Neuronal stem cell (in vitro differentiated cells): Measurements from ENCODE around the gene ETV5. TPM values are rescaled to one million over a fixed set of nuclear protein-coding genes. Genes with fewer than 3 reads are reported as not detected.

ENCODE experiments used
- DNase-seq: peaks from one replicate; pipeline ENCODE4 v3.0.0-alpha.2; 2013; ENCODE audit warnings: low spot score
- H2AFZ ChIP-seq: one replicate; pipeline ENCODE4 v1.6.1; 2013; ENCODE audit warnings: mild to moderate bottlenecking, low read length, inconsistent platforms
- H2AK5ac ChIP-seq: 2 replicates; pipeline ENCODE4 v1.6.1; 2013; ENCODE audit warnings: low read depth, mild to moderate bottlenecking, inconsistent platforms, low read length, moderate library complexity, mixed read lengths
- H2BK120ac ChIP-seq: 2 replicates; pipeline ENCODE4 v1.6.1; 2013; ENCODE audit warnings: low read depth, mild to moderate bottlenecking, inconsistent platforms, low read length, moderate library complexity, mixed read lengths
- H2BK12ac ChIP-seq: one replicate; pipeline ENCODE4 v1.6.1; 2013; ENCODE audit warnings: low read length, inconsistent platforms
- H2BK15ac ChIP-seq: 2 replicates; pipeline ENCODE4 v1.6.1; 2013; ENCODE audit warnings: mild to moderate bottlenecking, low read length, inconsistent platforms, mixed read lengths
- H2BK5ac ChIP-seq: one replicate; pipeline ENCODE4 v1.6.1; 2013; ENCODE audit warnings: inconsistent platforms, mild to moderate bottlenecking, low read length, moderate library complexity
- H3K14ac ChIP-seq: one replicate; pipeline ENCODE4 v1.6.1; 2013; ENCODE audit warnings: low read length, inconsistent platforms
- H3K18ac ChIP-seq: 2 replicates; pipeline ENCODE4 v1.6.1; 2013; ENCODE audit warnings: low read length, inconsistent platforms
- H3K23ac ChIP-seq: 2 replicates; pipeline ENCODE4 v1.6.1; 2013; ENCODE audit warnings: low read depth, mild to moderate bottlenecking, mixed read lengths, low read length, inconsistent platforms; ENCODE audit not compliant: poor library complexity
- H3K27ac ChIP-seq: replicated peaks from 3 replicates; pipeline ENCODE4 v1.5.1; 2013; ENCODE audit warnings: low read length, inconsistent platforms
- H3K27me3 ChIP-seq, 3 experiments: 2 replicates each; pipeline ENCODE4 v1.6.1; 2013; ENCODE audit warnings: low read length in 3 of 3, mild to moderate bottlenecking in 2 of 3, inconsistent platforms in 1 of 3, low read depth in 1 of 3, mixed read lengths in 1 of 3, moderate library complexity in 1 of 3; ENCODE audit not compliant: control insufficient read depth in 3 of 3, insufficient read depth in 3 of 3
- H3K36me3 ChIP-seq, 2 donors: replicated peaks in 1 of 2; 2 replicates each; pipeline ENCODE4 v1.6.1; 2013; ENCODE audit warnings: low read length in 2 of 2; ENCODE audit not compliant: control insufficient read depth in 2 of 2, insufficient read depth in 2 of 2
- H3K4ac ChIP-seq: 2 replicates; pipeline ENCODE4 v1.6.1; 2013; ENCODE audit warnings: inconsistent platforms, mild to moderate bottlenecking, low read length, moderate library complexity
- H3K4me1 ChIP-seq, 2 donors: 1 replicate in 1 of 2; 2 replicates in 1 of 2; pipeline ENCODE4 v1.6.1; 2013; ENCODE audit warnings: low read length in 2 of 2, low read depth in 1 of 2; ENCODE audit not compliant: control insufficient read depth in 2 of 2, insufficient read depth in 1 of 2
- H3K4me2 ChIP-seq: one replicate; pipeline ENCODE4 v1.6.1; 2013; ENCODE audit warnings: mild to moderate bottlenecking, low read length, inconsistent platforms; ENCODE audit not compliant: insufficient read depth, poor library complexity, severe bottlenecking
- H3K4me3 ChIP-seq, 2 donors: 2 replicates each; pipeline ENCODE4 v1.5.1; 2013; ENCODE audit warnings: low read length in 2 of 2, mild to moderate bottlenecking in 2 of 2, inconsistent platforms in 1 of 2, moderate library complexity in 1 of 2
- H3K79me1 ChIP-seq: one replicate; pipeline ENCODE4 v1.6.1; 2013; ENCODE audit warnings: low read depth, mild to moderate bottlenecking, inconsistent platforms, low read length, moderate library complexity
- H3K9ac ChIP-seq: one replicate; pipeline ENCODE4 v1.6.1; 2013; ENCODE audit warnings: mild to moderate bottlenecking, low read depth, low read length, inconsistent platforms; ENCODE audit not compliant: poor library complexity
- H3K9me3 ChIP-seq, 2 donors: replicated peaks in 1 of 2; 2 replicates each; pipeline versions ENCODE3 to v1.6.1; 2013; ENCODE audit warnings: low read length in 2 of 2, mild to moderate bottlenecking in 2 of 2, inconsistent platforms in 1 of 2, low read depth in 1 of 2, mixed read lengths in 1 of 2, moderate library complexity in 1 of 2; ENCODE audit not compliant: control insufficient read depth in 2 of 2, insufficient read depth in 1 of 2
- H4K8ac ChIP-seq: one replicate; pipeline ENCODE4 v1.6.1; 2013; ENCODE audit warnings: low read depth, mild to moderate bottlenecking, inconsistent platforms, low read length, moderate library complexity
- H4K91ac ChIP-seq: one replicate; pipeline ENCODE4 v1.6.1; 2013; ENCODE audit warnings: low read length, low read depth, mild to moderate bottlenecking, inconsistent platforms; ENCODE audit not compliant: poor library complexity
- WGBS, 2 donors: extraction: QIAGEN DNeasy Blood & Tissue Kit; methylation state at CpG; one replicate each; pipeline ENCODE4 v1.1.7; 2013; ENCODE audit warnings: missing lambda C conversion rate in 2 of 2, mixed read lengths in 1 of 2; ENCODE audit not compliant: insufficient read length in 2 of 2, insufficient replicate concordance in 1 of 2; ENCODE audit errors: extremely low coverage in 2 of 2; 5-methylcytosine and 5-hydroxymethylcytosine counted together
- polyA plus RNA-seq, 2 experiments: library from polyadenylated mRNA; stranded (reverse); fragments of 200-250 nt; gene quantifications; one replicate each; pipeline ENCODE4 v1.2.3, GENCODE V29; 2013

The ETV5 gene
- 60.7 TPM for polyA plus RNA-seq (2013, experiment 1 of 2)
- polyA plus RNA-seq (2013, experiment 2 of 2) = 60.9 TPM

DNA sequence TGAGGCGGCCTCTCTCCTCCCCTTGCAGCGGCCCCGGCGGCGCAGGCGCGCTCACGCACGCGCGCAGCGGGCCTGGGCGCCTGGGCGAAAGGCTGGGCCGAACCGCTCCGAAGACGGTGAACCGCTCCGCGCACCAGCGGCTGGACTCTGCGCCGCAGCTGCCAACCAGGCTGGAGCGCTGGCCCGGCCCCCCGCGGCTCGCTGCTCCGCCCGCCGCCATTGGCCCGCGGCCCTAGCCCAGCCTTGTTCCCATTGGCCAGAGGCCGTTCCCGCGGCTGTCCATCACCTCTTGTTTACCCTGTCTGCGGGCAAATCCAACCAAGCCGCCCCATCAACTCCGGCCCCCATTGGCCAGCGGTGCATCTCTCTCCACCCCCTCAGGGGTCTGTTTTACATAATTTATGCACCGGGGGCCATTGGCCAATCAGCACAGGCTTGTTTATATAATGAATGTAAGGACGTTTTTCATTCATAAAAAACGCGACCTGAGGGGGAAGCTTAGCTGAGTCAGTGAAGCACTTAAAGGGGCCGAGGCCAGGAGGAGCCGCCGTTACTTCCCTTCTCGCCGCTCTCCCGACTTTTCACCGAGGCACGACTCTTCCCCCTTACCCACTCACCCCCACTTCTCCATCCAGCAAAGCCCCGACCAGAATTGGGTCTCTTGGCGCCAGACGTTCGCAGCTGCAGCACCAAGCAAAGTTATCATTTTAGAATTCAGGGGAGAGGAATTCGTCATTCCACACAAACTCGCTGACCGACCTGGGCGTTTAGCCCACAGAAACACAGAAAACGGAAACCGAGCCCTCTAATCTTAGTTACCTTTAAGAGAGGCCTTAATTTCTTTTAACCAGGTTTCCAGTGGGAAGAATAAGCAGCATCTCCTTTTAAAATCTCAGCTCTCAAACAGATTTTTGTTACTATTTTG is at the start of gene ETV5:
Gene ETV5, minus strand, starts transcription at position 149 of the 925 bp plus-strand sequence. CDS start 3,221 bp downstream, outside the sequence.
- H2BK15ac ChIP-seq = peak within 1 kb of the TSS; percentile 79
- H3K4me3 ChIP-seq = peak within 1 kb of the TSS; percentile 86 to 96
- H2BK12ac ChIP-seq = peak within 1 kb of the TSS; percentile 79
- H4K8ac ChIP-seq = no peak within 1 kb of the TSS
- no peak within 1 kb of the TSS for H4K91ac ChIP-seq
- H3K79me1 ChIP-seq = no peaks in the 10 kb centered on the region
- no peak within 1 kb of the TSS for H3K4ac ChIP-seq
- peak within 1 kb of the TSS; percentile 30 for H2BK120ac ChIP-seq
- peaks cover 0 to 37% (median 9%) of the 10 kb centered on the region in 3 experiments for H3K27me3 ChIP-seq
- peak within 1 kb of the TSS; percentile 97 for H2BK5ac ChIP-seq
- H3K18ac ChIP-seq = peak within 1 kb of the TSS; percentile 98
- peak within 1 kb of the TSS; percentile 99 for H3K9ac ChIP-seq
- peak within 1 kb of the TSS; percentile 64 for H2AK5ac ChIP-seq
- peak within 1 kb of the TSS; percentile 98 for H2AFZ ChIP-seq
- peaks cover 0 to 11% of the 10 kb centered on the region in 2 donors for H3K36me3 ChIP-seq
- H3K23ac ChIP-seq = peak within 1 kb of the TSS; percentile 70
- no peaks in the 10 kb centered on the region for H3K9me3 ChIP-seq
- H3K4me2 ChIP-seq = peak within 1 kb of the TSS; percentile 52
- peaks cover 12 to 13% of the 10 kb centered on the region in 2 donors for H3K4me1 ChIP-seq
- H3K14ac ChIP-seq = peak within 1 kb of the TSS; percentile 71
- peak within 1 kb of the TSS; percentile 90 for H3K27ac ChIP-seq
- WGBS, 2 donors = no CpG with 5 or more reads among the region's 63 CpGs
- DNase-seq = peak; percentile 99

DNA sequence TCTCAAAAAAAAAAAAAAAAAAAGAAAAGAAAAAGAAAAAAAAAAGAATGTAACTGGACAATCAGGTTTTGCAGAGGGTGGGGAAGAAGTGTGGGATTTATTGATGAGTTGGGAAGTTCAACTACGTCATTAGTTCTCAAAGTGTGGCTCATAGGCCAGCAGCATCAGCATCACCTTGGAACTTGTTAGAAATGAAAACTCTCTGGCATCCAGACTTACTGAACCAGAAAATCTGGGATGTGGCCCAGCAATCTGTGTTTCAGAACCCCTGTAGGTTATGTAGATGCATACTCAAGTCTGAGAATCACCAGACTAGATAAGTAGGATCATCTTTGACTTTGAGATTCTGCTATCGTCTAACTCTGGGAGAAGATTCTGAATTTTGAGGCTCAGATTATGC is 45.8 kb upstream of the ETV5 start:
- Histone ChIP-seq H2BK5ac (no peak overlapping the region), H2BK120ac (no peak overlapping the region), H3K4me1 (peaks cover 0 to 2% of the 10 kb centered on the region in 2 donors), H2BK12ac (no peak overlapping the region), H2AFZ (no peak overlapping the region), H3K79me1 (no peaks in the 10 kb centered on the region), H2BK15ac (no peak overlapping the region), H3K27ac (no peak overlapping the region), H3K36me3 (no peaks in the 10 kb centered on the region), H3K4ac (no peak overlapping the region), H3K4me3 (no peak overlapping the region), H4K8ac (no peak overlapping the region), H3K27me3 (peaks cover 0 to 9% (median 0%) of the 10 kb centered on the region in 3 experiments), H4K91ac (no peak overlapping the region), H3K9ac (no peak overlapping the region), H3K9me3 (no peaks in the 10 kb centered on the region), H2AK5ac (no peak overlapping the region), H3K18ac (no peak overlapping the region), H3K4me2 (no peak overlapping the region), H3K14ac (no peak overlapping the region), H3K23ac (no peak overlapping the region)
- DNase-seq = no peak
- no CpG with 5 or more reads among the region's 2 CpGs for WGBS, 2 donors

DNA sequence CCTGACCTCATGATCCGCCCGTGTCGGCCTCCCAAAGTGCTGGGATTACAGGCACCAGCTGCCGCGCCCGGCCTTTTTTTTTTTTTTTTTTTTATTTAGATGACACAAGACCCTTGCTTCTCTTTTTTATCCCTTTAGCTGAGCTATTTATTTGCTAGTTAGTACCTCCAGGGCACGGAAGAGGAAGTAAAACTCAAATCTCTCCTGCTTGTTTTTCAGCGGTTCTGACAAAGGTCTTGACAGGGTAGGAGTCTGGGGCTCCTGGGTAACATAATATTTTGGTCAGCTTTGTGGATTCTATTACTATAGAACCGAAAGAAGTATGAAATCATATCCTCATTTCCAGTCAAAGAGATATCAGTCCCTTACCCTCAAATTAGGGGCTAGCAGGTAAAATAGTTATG is 44.0 kb upstream of the ETV5 start:
- Histone ChIP-seq H4K91ac (no peak overlapping the region), H3K14ac (no peak overlapping the region), H3K27me3 (peaks cover 0 to 9% (median 0%) of the 10 kb centered on the region in 3 experiments), H2BK12ac (no peak overlapping the region), H3K4me3 (no peak overlapping the region), H3K4me2 (no peak overlapping the region), H3K27ac (no peak overlapping the region), H3K4me1 (peaks cover 0 to 2% of the 10 kb centered on the region in 2 donors), H3K79me1 (no peaks in the 10 kb centered on the region), H2BK120ac (no peak overlapping the region), H2AK5ac (no peak overlapping the region), H3K36me3 (no peaks in the 10 kb centered on the region), H3K23ac (no peak overlapping the region), H2BK15ac (no peak overlapping the region), H4K8ac (no peak overlapping the region), H3K9ac (no peak overlapping the region), H3K18ac (no peak overlapping the region), H2BK5ac (no peak overlapping the region), H2AFZ (no peak overlapping the region), H3K4ac (no peak overlapping the region), H3K9me3 (no peaks in the 10 kb centered on the region)
- no CpG with 5 or more reads among the region's 9 CpGs for WGBS, 2 donors
- DNase-seq = no peak

DNA sequence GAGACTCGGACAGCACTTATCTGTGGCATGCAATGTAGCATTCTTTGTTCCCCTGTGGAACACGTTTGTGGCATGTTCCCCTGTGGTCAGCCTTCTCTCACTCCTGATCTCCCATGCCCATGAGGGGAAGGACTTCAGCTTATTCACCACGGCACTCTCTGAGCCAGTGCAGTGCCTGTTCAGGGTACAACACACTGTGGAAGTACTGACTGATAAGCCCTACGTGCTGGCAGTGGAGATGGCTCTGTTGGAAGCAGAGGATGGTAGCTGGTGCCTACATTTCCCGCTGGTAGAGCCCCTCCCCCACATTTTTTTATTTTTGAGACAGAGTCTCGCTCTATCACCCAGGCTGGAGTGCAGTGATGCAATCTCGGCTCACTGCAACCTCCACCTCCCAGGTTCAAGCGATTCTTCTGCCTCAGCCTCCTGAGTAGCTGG is 43.5 kb upstream of the ETV5 start:
- Histone ChIP-seq H2BK15ac (no peak overlapping the region), H3K36me3 (no peaks in the 10 kb centered on the region), H3K4ac (no peak overlapping the region), H4K8ac (no peak overlapping the region), H3K79me1 (no peaks in the 10 kb centered on the region), H4K91ac (no peak overlapping the region), H2BK120ac (no peak overlapping the region), H3K4me1 (peaks cover 0 to 2% of the 10 kb centered on the region in 2 donors), H3K14ac (no peak overlapping the region), H3K4me2 (no peak overlapping the region), H2BK12ac (no peak overlapping the region), H3K27ac (no peak overlapping the region), H3K4me3 (no peak overlapping the region), H3K18ac (no peak overlapping the region), H2AFZ (no peak overlapping the region), H2BK5ac (no peak overlapping the region), H3K9me3 (no peaks in the 10 kb centered on the region), H3K9ac (no peak overlapping the region), H2AK5ac (no peak overlapping the region), H3K27me3 (peaks cover 0 to 10% (median 0%) of the 10 kb centered on the region in 3 experiments), H3K23ac (no peak overlapping the region)
- WGBS, 2 donors = no CpG with 5 or more reads among the region's 8 CpGs
- DNase-seq = no peak
